ENCODE results near the gene TXNRD1. TPM values are rescaled to one million over a fixed set of nuclear protein-coding genes. Genes with fewer than 3 reads are reported as not detected.
"Not testable (repeated sequence)": the region's sequence is repeated elsewhere in the genome, so short reads cannot be mapped to it uniquely, and the experiment has no call there.

TXNRD1 gene
- total RNA-seq, 2 experiments from 2014 or later, result 87.9 to 89.0 TPM

DNA sequence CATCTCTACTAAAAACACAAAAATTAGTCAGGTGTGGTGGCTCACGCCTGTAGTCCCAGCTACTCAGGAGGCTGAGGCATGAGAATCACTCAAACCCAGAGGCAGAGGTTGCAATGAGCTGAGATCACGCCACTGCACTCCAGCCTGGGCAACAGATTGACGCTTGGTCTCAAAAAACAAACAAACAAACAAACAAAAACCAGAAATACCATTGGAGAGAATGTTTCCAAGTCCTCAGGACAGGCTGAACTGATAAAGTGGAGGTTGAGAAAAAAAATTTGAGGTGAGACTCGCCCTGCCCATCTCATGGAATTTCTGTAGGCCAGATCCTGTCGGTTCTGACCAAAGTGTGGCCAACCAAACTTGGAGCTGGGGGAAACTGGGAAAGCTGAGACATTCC lies 47.0 kb upstream of the TXNRD1 start:
- intact Hi-C loops (cut with micrococcal nuclease), result no loop called here
- peaks cover 2% of the 10 kb centered on the region for H3K27me3 Mint-ChIP-seq
- no peak overlapping the region for H3K27ac Mint-ChIP-seq
- ATAC-seq (no peak), DNase-seq (no peak)
- POLR2A ChIA-PET, result no interaction called here
- TF ChIP-seq, protein P1, sequence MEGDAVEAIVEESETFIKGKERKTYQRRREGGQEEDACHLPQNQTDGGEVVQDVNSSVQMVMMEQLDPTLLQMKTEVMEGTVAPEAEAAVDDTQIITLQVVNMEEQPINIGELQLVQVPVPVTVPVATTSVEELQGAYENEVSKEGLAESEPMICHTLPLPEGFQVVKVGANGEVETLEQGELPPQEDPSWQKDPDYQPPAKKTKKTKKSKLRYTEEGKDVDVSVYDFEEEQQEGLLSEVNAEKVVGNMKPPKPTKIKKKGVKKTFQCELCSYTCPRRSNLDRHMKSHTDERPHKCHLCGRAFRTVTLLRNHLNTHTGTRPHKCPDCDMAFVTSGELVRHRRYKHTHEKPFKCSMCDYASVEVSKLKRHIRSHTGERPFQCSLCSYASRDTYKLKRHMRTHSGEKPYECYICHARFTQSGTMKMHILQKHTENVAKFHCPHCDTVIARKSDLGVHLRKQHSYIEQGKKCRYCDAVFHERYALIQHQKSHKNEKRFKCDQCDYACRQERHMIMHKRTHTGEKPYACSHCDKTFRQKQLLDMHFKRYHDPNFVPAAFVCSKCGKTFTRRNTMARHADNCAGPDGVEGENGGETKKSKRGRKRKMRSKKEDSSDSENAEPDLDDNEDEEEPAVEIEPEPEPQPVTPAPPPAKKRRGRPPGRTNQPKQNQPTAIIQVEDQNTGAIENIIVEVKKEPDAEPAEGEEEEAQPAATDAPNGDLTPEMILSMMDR (IDR thresholded peaks at IDR 0.05), result no peak
- H3K9me3 Mint-ChIP-seq, result no peaks in the 10 kb centered on the region
- H3K4me1 Mint-ChIP-seq (ENCODE audit: low read depth), result no peaks in the 10 kb centered on the region
- H3K36me3 Mint-ChIP-seq (ENCODE audit: low read depth), result no peaks in the 10 kb centered on the region
- CTCF ChIA-PET, result interaction anchor here (1.3 kb wide), 1 partner anchor 60 kb away, joined by 3 read pairs; no protein-coding TSS in a partner anchor
- no peak overlapping the region for H3K4me3 Mint-ChIP-seq

DNA sequence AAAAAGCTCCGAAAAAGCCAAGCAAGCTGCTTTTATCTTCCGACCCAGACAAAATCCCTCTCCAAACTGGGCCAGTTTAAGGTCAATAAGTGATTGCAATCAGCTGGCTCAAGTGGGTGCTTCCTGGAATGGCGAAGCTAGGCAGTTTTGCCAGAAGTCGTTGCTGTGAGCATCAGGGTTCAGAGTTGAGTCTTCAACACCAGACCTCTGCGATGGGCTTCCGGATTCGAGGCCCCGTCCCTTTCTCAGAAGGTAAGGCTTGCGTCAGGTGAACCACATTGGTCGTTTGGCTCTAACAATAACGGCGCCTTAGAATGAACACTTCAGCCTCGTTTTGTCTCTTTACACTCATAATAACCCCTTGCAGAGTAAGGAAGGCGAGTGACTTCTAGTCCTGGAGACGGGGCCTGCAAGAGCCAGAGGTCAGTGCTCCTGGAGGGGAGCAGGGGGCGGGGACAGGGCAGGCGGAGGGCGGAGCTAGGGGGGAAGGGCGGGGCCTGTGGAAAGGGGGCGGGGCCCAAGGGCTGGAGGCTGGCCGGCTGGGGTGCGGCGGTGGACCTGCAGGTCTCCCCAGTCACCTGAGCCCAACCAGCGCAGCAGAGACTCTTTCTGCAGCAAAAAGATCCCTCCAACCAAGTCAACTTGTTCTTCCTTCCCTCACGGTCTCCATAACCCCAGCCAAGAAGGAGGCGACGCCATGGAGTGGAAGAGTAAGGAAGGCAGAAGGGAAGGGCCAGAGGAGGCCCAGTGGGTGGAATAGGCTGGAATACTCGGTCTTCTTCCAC lies 43.6 kb upstream of the TXNRD1 start:
- H3K9me3 Mint-ChIP-seq, result no peaks in the 10 kb centered on the region
- H3K36me3 Mint-ChIP-seq (ENCODE audit: low read depth), result no peaks in the 10 kb centered on the region
- ChIA-PET POLR2A (no interaction called here), CTCF (no interaction called here)
- no peak for ATAC-seq
- H3K27me3 Mint-ChIP-seq, result peaks cover 2% of the 10 kb centered on the region
- no peak overlapping the region for H3K27ac Mint-ChIP-seq
- no peak for DNase-seq
- TF ChIP-seq, protein P1 (IDR thresholded peaks at IDR 0.05), result no peak
- no peak overlapping the region for H3K4me3 Mint-ChIP-seq
- no peaks in the 10 kb centered on the region for H3K4me1 Mint-ChIP-seq (ENCODE audit: low read depth)
- intact Hi-C loops (cut with micrococcal nuclease), result no loop called here

DNA sequence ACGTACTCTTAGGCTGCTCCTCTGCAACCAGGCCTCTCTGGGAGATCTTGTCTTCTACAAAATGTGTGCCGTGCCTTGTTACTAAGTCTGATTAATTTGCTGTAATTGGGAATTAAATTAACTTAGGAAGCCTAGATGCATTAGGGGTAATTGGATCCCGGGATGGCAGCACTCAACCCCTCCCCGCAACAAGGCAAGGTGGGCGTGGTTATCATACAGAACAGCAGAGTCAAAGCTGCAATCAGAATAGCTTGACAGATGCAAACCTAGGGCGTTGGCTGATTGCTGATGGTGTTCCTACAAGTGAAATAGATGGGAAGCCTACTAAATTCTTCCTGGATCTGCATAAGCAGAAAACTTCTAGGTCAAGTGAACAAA lies 43.0 kb upstream of the TXNRD1 start:
- ChIA-PET CTCF (interaction anchor here (0.7 kb wide), 1 partner anchor 301 kb away, joined by 3 read pairs; no protein-coding TSS in a partner anchor), POLR2A (no interaction called here)
- ATAC-seq, result no peak
- H3K27ac Mint-ChIP-seq, result no peak overlapping the region
- H3K4me3 Mint-ChIP-seq, result no peak overlapping the region
- peaks cover 5% of the 10 kb centered on the region for H3K4me1 Mint-ChIP-seq (ENCODE audit: low read depth)
- no peaks in the 10 kb centered on the region for H3K9me3 Mint-ChIP-seq
- intact Hi-C loops (cut with micrococcal nuclease), result no loop called here
- peaks cover under 1% of the 10 kb centered on the region for H3K27me3 Mint-ChIP-seq
- no peaks in the 10 kb centered on the region for H3K36me3 Mint-ChIP-seq (ENCODE audit: low read depth)
- TF ChIP-seq, protein P1 (IDR thresholded peaks at IDR 0.05), result no peak
- DNase-seq, result no peak

DNA sequence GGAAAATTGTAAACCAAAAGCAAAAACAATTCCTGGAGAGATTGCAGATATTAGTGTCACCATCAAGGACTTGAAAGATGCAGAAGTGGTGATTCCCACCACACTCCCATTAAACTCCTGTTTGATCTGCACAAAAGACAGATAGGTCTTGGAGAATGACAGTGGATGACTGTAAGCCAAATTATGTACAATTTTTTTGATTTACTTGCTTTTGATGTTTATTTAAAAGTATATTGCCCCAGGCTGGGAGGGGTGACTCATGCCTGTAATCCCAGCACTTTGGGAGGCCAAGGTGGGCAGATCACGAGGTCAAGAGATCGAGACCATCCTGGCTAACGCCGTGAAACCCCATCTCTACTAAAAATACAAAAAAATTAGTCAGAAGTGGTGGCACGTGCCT lies 41.8 kb upstream of the TXNRD1 start:
- H3K27me3 Mint-ChIP-seq; POLR2A ChIA-PET; H3K27ac Mint-ChIP-seq; H3K9me3 Mint-ChIP-seq; H3K4me3 Mint-ChIP-seq; intact Hi-C loops (cut with micrococcal nuclease); CTCF ChIA-PET; H3K36me3 Mint-ChIP-seq (ENCODE audit: low read depth); DNase-seq; ATAC-seq: not testable (repeated sequence)
- peaks cover 12% of the 10 kb centered on the region for H3K4me1 Mint-ChIP-seq (ENCODE audit: low read depth)

DNA sequence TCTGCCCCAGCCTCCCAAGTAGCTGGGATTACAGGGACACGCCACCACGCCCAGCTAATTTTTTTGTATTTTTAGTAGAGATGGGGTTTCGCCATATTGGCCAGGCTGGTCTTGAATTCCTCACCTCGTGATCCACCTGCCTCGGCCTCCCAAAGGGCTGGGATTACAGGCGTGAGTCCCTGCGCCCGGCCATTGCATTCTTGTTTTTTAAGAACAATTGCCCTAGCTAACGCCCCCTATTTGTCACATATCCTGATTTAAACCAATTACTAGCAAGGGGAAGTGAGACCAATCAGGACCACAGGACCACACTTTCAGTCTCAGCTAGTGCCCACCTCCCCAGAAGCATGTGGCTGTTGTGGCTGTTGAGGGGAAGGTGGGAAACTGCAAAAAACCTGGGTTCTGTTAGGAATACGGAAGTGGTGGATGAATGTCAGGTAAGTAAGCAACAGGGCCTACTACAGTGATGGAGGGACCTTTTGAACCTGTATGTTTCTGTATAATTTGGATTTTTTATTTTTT lies 39.8 kb upstream of the TXNRD1 start:
- peaks cover 12% of the 10 kb centered on the region for H3K4me1 Mint-ChIP-seq (ENCODE audit: low read depth)
- ChIA-PET POLR2A (no interaction called here), CTCF (interaction anchor here (1.2 kb wide), 1 partner anchor 183 kb away, joined by 3 read pairs; no protein-coding TSS in a partner anchor)
- H3K9me3 Mint-ChIP-seq, result no peaks in the 10 kb centered on the region
- no peaks in the 10 kb centered on the region for H3K36me3 Mint-ChIP-seq (ENCODE audit: low read depth)
- H3K27ac Mint-ChIP-seq, result no peak overlapping the region
- intact Hi-C loops (cut with micrococcal nuclease), result no loop called here
- peaks cover 1% of the 10 kb centered on the region for H3K27me3 Mint-ChIP-seq
- H3K4me3 Mint-ChIP-seq, result no peak overlapping the region
- TF ChIP-seq, protein P1 (IDR thresholded peaks at IDR 0.05), result no peak
- ATAC-seq (no peak), DNase-seq (peak; percentile 12)

All from activated CD8-positive, alpha-beta T cell treated with anti-CD3 and anti-CD28 coated beads for 36 hours (primary cell).